ENCODE measurements around the gene COL27A1.

- TF ChIP-seq, protein P1, sequence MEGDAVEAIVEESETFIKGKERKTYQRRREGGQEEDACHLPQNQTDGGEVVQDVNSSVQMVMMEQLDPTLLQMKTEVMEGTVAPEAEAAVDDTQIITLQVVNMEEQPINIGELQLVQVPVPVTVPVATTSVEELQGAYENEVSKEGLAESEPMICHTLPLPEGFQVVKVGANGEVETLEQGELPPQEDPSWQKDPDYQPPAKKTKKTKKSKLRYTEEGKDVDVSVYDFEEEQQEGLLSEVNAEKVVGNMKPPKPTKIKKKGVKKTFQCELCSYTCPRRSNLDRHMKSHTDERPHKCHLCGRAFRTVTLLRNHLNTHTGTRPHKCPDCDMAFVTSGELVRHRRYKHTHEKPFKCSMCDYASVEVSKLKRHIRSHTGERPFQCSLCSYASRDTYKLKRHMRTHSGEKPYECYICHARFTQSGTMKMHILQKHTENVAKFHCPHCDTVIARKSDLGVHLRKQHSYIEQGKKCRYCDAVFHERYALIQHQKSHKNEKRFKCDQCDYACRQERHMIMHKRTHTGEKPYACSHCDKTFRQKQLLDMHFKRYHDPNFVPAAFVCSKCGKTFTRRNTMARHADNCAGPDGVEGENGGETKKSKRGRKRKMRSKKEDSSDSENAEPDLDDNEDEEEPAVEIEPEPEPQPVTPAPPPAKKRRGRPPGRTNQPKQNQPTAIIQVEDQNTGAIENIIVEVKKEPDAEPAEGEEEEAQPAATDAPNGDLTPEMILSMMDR (IDR thresholded peaks at IDR 0.05), result no peak
- TF ChIP-seq POLR2A (IDR thresholded peaks at IDR 0.05) (no peak), POLR2AphosphoS5 (IDR thresholded peaks at IDR 0.05) (no peak)
Measured at GRCh38 chr9:114134827-114135396, 20.4 kb upstream of the COL27A1 start.

All from prostate gland (tissue), 2 donors.